ENCODE measurements around the gene CLASP1.

GRCh38 chr2:121471532-121472469 is 177.5 kb downstream of the CLASP1 start:
- no peak for TF ChIP-seq POLR2A (IDR thresholded peaks at IDR 0.05)
- TF ChIP-seq EP300 (IDR thresholded peaks at IDR 0.05) = no peak
- no peak for TF ChIP-seq CTCF (IDR thresholded peaks at IDR 0.05)
- TF ChIP-seq POLR2AphosphoS5 (IDR thresholded peaks at IDR 0.05) = no peak

Data from stomach (tissue), 4 donors.